Activated CD8-positive, alpha-beta T cell treated with anti-CD3 and anti-CD28 coated beads for 36 hours (primary cell): ENCODE measurements around the gene HS3ST2. TPM values are rescaled to one million over a fixed set of nuclear protein-coding genes. Genes with fewer than 3 reads are reported as not detected.

Source experiments
- ATAC-seq: fragments of 200-7000 bp; cut with Tn5 transposase; one replicate; pipeline ENCODE4 v1.10.0; 2021; ENCODE audit warnings: mild to moderate bottlenecking, moderate library complexity
- CTCF ChIA-PET: fragments of 350-600 bp; sonication (Branson Sonifier 250); formaldehyde crosslinking; loops from one replicate; lab custom pipeline; 2021; ENCODE audit warnings: antibody characterized with exemption; lab: Charles Lee
- POLR2A ChIA-PET: fragments of 350-600 bp; sonication (Branson Sonifier 250); formaldehyde crosslinking; loops from one replicate; lab custom pipeline; 2021; ENCODE audit warnings: antibody characterized with exemption; lab: Charles Lee
- DNase-seq: peaks from one replicate; pipeline ENCODE4 v3.0.0-alpha.2; 2020
- H3K27ac Mint-ChIP-seq: one replicate; pipeline ENCODE4 v1.8.0; 2021; ENCODE audit warnings: mild to moderate bottlenecking, mixed read lengths
- H3K27me3 Mint-ChIP-seq: one replicate; pipeline ENCODE4 v1.8.0; 2021; ENCODE audit warnings: mixed read lengths
- H3K36me3 Mint-ChIP-seq: one replicate; pipeline ENCODE4 v1.8.0; 2021; ENCODE audit warnings: low read depth, mixed read lengths
- H3K4me1 Mint-ChIP-seq: one replicate; pipeline ENCODE4 v1.8.0; 2021; ENCODE audit warnings: low read depth, mixed read lengths
- H3K4me3 Mint-ChIP-seq: one replicate; pipeline ENCODE4 v1.8.0; 2021; ENCODE audit warnings: mild to moderate bottlenecking, moderate library complexity, mixed read lengths
- H3K9me3 Mint-ChIP-seq: one replicate; pipeline ENCODE4 v1.8.0; 2021; ENCODE audit warnings: mixed read lengths
- intact Hi-C: fragments of 100-400 bp; cut with micrococcal nuclease; formaldehyde crosslinking; loops from one replicate; pipeline ENCODE4 v1.10.0; 2022
- total RNA-seq, 2 experiments: library from RNA; stranded (reverse); gene quantifications; one replicate each; pipeline ENCODE4 v1.2.3, GENCODE V29; 2021
- TF ChIP-seq, protein P1 (sequence below): fragments of 200-600 bp; IDR thresholded peaks from one replicate; pipeline ENCODE4 v1.8.0; 2022; ENCODE audit warnings: antibody characterized with exemption, mild to moderate bottlenecking

Gene HS3ST2
- total RNA-seq, 2 experiments from 2014 or later: not detected

DNA sequence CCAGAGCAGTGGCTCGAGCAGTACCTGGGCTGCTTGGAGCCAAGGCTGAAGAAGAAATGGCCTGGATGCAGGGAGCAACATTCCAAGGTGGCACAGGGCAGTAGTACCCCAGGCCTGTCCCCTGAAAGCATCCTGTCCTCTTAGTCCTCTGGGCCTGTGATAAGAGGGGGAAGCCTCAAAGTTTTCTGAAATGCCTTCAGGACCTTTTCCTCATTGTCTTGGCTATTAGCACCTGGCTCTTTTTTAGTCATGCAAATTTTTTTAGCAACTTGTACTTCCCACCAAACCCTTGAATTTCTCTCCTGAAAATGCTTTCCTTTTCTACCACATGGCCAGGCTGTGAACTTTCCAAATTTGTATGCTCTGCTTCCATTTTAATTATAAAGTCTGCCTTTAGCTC, 148.9 kb downstream of the HS3ST2 start:
- H3K9me3 Mint-ChIP-seq: no peaks in the 10 kb centered on the region
- ATAC-seq (no peak), DNase-seq (no peak)
- no peaks in the 10 kb centered on the region for H3K4me1 Mint-ChIP-seq
- intact Hi-C loops: no loop called here
- no peaks in the 10 kb centered on the region for H3K36me3 Mint-ChIP-seq
- ChIA-PET POLR2A (no interaction called here), CTCF (no interaction called here)
- H3K27me3 Mint-ChIP-seq: peaks cover 10% of the 10 kb centered on the region
- H3K27ac Mint-ChIP-seq: no peak overlapping the region
- TF ChIP-seq, protein P1, sequence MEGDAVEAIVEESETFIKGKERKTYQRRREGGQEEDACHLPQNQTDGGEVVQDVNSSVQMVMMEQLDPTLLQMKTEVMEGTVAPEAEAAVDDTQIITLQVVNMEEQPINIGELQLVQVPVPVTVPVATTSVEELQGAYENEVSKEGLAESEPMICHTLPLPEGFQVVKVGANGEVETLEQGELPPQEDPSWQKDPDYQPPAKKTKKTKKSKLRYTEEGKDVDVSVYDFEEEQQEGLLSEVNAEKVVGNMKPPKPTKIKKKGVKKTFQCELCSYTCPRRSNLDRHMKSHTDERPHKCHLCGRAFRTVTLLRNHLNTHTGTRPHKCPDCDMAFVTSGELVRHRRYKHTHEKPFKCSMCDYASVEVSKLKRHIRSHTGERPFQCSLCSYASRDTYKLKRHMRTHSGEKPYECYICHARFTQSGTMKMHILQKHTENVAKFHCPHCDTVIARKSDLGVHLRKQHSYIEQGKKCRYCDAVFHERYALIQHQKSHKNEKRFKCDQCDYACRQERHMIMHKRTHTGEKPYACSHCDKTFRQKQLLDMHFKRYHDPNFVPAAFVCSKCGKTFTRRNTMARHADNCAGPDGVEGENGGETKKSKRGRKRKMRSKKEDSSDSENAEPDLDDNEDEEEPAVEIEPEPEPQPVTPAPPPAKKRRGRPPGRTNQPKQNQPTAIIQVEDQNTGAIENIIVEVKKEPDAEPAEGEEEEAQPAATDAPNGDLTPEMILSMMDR: no peak
- no peak overlapping the region for H3K4me3 Mint-ChIP-seq
